Activated CD8-positive, alpha-beta memory T cell treated with anti-CD3 and anti-CD28 coated beads for 1 hour (primary cell): Measurements from ENCODE around the gene GCLC.

Source experiments
- DNase-seq, 2 donors: peaks; one replicate each; pipeline ENCODE4 v3.0.0-alpha.2; 2020; ENCODE audit warnings: low read depth in 1 of 2; ENCODE audit errors: extremely low read depth in 1 of 2

GCLC gene

GRCh38 chr6:53527249-53527765 lies 17.6 kb downstream of the GCLC start:
- no peak for DNase-seq

GRCh38 chr6:53526000-53526399 lies 18.9 kb downstream of the GCLC start:
- DNase-seq = no peak

- no peak for DNase-seq
Measured at GRCh38 chr6:53524455-53524815, 20.5 kb downstream of the GCLC start.

GRCh38 chr6:53523511-53524454 lies 21.1 kb downstream of the GCLC start:
- DNase-seq = no peak

GRCh38 chr6:53520320-53520928 lies 24.5 kb downstream of the GCLC start:
- DNase-seq = no peak

GRCh38 chr6:53518862-53519261 lies 26.0 kb downstream of the GCLC start:
- DNase-seq = no peak

- DNase-seq = no peak
Measured at GRCh38 chr6:53517021-53517420, 27.9 kb downstream of the GCLC start.

GRCh38 chr6:53514677-53515076 lies 30.2 kb downstream of the GCLC start:
- DNase-seq = no peak

GRCh38 chr6:53513519-53513966 lies 31.4 kb downstream of the GCLC start:
- DNase-seq = no peak

GRCh38 chr6:53513056-53513455 lies 31.8 kb downstream of the GCLC start:
- no peak for DNase-seq

GRCh38 chr6:53512626-53513025 lies 32.3 kb downstream of the GCLC start:
- DNase-seq = no peak

GRCh38 chr6:53510746-53511145 lies 34.2 kb downstream of the GCLC start:
- no peak for DNase-seq

- no peak for DNase-seq
Measured at GRCh38 chr6:53506872-53507271, 38.0 kb downstream of the GCLC start.

GRCh38 chr6:53504512-53504911 lies 40.4 kb downstream of the GCLC start:
- no peak for DNase-seq

GRCh38 chr6:53503060-53503459 lies 41.8 kb downstream of the GCLC start:
- DNase-seq = no peak

- no peak for DNase-seq
Measured at GRCh38 chr6:53501432-53501831, 43.5 kb downstream of the GCLC start.

GRCh38 chr6:53500095-53500494 lies 44.8 kb downstream of the GCLC start:
- no peak for DNase-seq

- no peak for DNase-seq
Measured at GRCh38 chr6:53499094-53499493, 45.8 kb downstream of the GCLC start.

GRCh38 chr6:53498649-53499048 lies 46.3 kb downstream of the GCLC start:
- no peak for DNase-seq

GRCh38 chr6:53497905-53498304 lies 47.0 kb downstream of the GCLC start:
- DNase-seq = no peak

- no peak for DNase-seq
Measured at GRCh38 chr6:53496797-53497375, 48.0 kb downstream of the GCLC start.
